DOHH2 (cell line): ENCODE data around the gene WRNIP1.

Experiments
- CTCF ChIP-seq: fragments of 200-600 bp; sonication (generic); IDR thresholded peaks from one replicate; pipeline ENCODE4 v1.5.1; 2014; ENCODE audit warnings: antibody characterized with exemption, mild to moderate bottlenecking, low read depth, low read length; ENCODE audit not compliant: poor library complexity, severe bottlenecking
- EZH2phosphoT487 ChIP-seq: fragments of 200-600 bp; sonication (generic); IDR thresholded peaks from 2 replicates; pipeline ENCODE4 v1.6.1; 2017; ENCODE audit warnings: borderline replicate concordance, mild to moderate bottlenecking, antibody characterized with exemption, low read length, moderate library complexity, mixed read lengths

DNA sequence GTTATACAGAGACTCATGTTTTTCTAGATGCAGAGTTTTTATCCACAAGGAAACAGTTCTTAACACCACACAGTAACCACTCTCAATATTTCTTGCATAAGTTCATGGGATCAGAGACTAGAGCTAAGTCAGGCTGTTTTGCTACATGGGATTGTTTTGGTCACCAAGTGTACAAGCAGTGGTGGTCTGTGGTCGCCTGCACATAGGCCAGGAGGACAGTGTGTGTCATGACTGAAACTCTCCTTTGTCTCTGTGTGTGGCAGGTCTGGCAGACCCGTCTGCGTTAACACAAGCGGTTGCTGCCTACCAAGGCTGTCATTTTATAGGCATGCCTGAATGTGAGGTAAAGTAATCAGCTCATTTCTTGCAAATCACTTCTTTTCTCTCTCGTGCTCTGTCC lies 18.9 kb downstream of the WRNIP1 start:
- TF ChIP-seq CTCF (no peak), EZH2phosphoT487 (no peak)
